ENCODE measurements around the gene DPEP2NB.
"Not testable (repeated sequence)": the region's sequence is repeated elsewhere in the genome, so short reads cannot be mapped to it uniquely, and the experiment has no call there.

The DPEP2NB gene, protein sequence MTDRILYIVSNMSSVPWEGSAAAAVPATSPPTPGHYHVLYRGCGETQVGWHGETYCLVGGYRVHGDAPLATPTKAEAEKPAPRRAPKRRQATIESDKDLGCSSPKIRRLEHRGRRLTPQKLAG

GRCh38 chr16:68015681-68016080 lies at the start of gene DPEP2NB:
TSS of gene DPEP2NB (minus strand) at chr16:68015911. CDS start at chr16:68015770, 141 bp downstream.
- no peak for DNase-seq (ENCODE audit: low spot score)

DNA sequence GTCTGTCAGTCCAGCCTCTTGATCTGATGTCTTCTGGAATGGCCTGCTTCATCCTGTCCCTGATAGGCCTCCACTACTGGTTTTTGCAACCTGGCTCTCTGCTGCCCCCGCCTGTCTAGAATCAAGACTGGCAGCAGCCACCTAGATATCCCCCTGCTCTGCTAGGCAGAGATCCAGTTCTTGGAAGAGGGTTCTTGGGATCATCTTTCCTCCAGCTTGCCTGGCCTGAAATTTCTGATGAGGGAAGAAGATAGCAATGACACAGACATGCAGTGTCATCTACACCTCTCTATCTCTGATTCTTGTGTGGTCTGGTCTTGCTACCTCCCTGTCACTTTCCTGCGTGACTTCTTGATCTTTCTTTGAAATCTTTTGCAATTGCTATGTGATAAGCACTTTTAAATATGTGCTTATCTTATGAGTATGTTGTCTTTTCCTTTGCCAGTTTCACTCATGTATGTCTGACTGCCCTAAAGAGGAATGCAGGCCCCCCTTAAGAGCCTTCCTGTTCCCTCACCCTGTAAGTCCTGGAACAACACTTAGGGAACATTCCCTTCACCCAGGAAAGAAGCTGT lies 49.2 kb upstream of the DPEP2NB start:
- DNase-seq (ENCODE audit: low spot score), result peak; percentile 74

- no peak for DNase-seq (ENCODE audit: low spot score)
Observed at GRCh38 chr16:68062910-68063393, 47.2 kb upstream of the DPEP2NB start.

GRCh38 chr16:68061396-68061795 lies 45.7 kb upstream of the DPEP2NB start:
- no peak for DNase-seq (ENCODE audit: low spot score)

GRCh38 chr16:68059804-68060203 lies 44.1 kb upstream of the DPEP2NB start:
- no peak for DNase-seq (ENCODE audit: low spot score)

DNA sequence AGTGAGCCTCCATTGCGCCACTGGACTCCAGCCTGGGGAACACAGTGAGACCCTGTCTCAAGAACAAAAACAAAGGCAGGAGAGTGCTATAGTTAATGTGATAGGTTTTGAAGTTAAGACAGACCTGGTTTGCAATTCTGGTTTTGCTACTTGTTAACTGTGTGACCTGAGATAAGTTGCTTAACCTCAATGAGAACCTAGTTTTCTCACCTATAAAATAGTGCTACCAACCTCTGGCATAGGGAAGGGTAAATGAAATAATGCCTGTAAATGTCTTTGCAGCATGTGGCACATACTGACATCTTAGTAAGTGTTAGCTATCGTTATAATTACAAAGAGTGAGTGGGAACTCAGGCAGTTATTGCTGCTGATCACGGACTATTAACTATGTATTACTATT lies 39.7 kb upstream of the DPEP2NB start:
- no peak for DNase-seq (ENCODE audit: low spot score)

DNA sequence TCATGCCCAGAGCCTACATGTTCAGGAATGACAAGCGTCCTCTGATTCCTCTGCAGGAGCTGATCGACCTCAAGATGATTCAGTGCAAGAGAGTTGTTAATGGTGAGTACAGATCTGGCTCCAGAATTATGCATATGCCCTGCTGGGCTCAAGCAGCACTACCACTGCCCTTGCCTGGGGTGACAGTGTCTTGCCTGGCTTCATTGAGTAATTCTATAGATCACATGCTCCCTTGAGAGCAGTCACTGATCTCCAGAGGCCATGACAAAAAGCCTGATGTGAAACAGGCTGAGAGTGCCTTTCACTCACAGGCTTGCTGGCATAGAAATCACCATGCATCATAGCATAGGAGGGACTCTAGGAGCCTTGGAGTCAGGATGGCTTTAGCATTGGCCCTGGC lies 33.7 kb upstream of the DPEP2NB start:
- no peak for DNase-seq (ENCODE audit: low spot score)

GRCh38 chr16:68047987-68048386 lies 32.3 kb upstream of the DPEP2NB start:
- no peak for DNase-seq (ENCODE audit: low spot score)

- DNase-seq (ENCODE audit: low spot score), result no peak
Observed at GRCh38 chr16:68046106-68046505, 30.4 kb upstream of the DPEP2NB start.

DNA sequence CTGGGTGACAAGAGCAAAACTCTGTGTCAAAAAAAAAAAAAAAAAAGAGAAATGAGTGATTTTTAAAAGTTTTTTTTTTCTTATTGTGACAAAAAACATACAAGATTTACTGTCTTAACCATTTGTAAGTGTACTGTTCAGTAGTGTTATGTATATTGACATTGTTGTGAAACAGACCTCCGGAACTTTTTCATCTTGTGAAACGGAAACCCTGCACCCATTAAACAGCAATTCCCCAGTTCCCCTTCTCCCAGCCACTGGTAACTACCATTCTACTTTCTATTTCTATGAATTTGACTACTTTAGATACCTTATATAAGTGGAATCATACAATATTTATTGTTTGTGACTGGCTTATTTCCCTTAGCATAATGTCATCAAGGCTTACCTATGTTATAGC lies 26.1 kb upstream of the DPEP2NB start:
- no peak for DNase-seq (ENCODE audit: low spot score)

DNA sequence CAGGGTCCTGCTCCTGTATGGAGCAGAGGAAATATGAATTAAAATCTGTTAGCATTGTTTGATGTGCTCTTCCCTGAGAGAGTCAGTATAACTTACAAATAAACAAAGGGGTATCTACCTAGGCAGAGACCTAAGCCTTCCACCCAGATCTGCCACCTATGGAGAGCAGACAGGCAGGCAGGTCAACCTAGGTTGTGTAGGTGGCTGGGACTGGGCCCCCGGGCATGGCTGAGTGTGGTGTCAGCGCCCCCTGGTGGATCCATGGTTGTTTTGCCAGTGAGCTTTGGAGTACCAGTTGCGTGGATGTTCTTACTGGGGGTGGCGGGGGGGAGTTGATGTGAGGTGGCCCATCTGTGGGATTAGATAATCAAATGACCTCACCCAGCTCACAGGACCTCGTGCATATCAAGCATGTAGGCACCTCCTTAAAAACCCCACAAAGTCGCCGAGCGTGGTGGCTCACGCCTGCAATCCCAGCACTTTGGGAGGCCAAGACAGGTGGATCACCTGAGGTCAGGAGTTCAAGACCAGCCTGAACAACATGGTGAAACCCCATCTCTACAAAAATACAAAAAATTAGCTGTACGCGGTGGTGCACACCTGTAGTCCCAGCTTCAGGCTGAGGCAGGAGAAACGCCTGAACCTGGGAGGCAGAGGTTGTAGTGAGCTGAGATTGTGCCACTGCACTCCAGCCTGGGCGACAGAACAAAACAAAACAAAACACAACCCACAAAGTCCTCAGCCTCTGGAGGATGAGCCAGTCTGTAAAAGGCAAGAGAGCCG lies 25.0 kb upstream of the DPEP2NB start:
- peak; percentile 81 for DNase-seq (ENCODE audit: low spot score)

DNA sequence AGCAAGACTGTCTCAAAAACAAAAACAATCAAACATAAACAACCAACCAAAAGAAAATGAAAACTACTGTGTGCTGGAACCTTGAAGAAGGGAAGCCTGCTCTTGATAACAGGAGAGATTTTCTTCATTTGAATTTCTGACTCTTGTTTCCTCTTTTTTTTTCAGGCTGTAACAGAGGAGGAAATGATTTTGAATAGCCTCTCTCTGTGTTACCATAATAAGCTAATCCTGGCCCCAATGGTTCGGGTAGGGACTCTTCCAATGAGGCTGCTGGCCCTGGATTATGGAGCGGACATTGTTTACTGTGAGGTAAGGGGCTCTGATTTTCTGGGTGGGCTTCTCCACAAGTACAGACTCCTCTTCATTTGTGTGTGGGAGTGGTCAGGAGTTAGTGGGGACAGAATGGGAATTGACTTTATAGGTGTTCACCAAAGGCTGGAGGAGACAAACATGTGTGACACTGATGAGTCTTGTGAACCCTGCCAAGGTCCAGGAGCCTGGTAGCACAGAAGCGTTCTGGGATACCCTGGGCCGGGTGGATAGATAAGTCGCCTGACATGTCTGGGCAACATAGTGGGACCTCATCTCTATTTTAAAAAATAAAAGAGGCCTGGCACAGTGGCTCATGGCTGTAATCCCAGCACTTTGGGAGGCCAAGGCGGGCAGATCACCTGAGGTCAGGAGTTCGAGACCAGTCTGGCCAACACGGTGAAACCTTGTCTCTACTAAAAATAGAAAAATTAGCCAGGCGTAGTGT lies 22.3 kb upstream of the DPEP2NB start:
- no peak for DNase-seq (ENCODE audit: low spot score)

DNA sequence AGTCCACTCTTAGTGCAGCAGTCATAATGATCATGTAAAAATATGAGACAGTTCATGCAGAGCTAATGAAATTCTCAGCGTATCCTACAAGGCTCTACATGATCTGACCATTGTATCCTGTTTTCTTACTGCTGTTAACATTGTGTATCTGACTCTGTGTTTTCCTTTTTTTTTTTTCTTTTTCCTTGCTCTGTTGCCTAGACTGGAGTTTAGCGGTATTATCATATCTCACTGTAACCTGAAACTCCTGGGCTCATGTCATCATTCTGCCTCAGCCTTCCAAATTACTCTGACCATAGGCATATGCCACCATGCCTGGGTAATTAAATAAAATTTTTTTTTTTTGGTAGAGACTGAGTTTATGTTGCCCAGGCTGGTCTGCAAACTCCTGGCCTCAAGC lies 19.5 kb upstream of the DPEP2NB start:
- no peak for DNase-seq (ENCODE audit: low spot score)

GRCh38 chr16:68033101-68033500 lies 17.4 kb upstream of the DPEP2NB start:
- no peak for DNase-seq (ENCODE audit: low spot score)

DNA sequence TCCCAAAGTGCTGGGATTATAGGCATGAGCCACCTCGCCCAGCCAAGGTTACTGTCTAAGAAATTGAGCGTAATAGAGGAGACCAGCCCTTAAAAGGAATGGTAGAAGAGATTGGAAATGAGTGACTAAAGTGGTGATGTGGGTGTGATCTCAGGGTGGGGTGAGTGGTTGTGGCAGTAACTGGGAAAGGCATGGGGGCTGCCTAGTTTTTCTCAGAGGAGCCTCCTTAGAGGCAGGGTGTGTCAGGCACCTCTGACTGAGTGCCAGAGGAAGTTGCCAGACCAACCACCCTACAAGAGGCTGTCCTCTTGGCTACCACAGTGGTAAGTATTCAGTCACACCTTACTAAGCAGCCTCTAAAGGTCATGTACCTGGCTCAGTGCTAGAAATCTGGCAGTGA lies 16.2 kb upstream of the DPEP2NB start:
- DNase-seq (ENCODE audit: low spot score), result no peak

GRCh38 chr16:68030108-68030507 lies 14.4 kb upstream of the DPEP2NB start:
- DNase-seq (ENCODE audit: low spot score), result not testable (repeated sequence)

DNA sequence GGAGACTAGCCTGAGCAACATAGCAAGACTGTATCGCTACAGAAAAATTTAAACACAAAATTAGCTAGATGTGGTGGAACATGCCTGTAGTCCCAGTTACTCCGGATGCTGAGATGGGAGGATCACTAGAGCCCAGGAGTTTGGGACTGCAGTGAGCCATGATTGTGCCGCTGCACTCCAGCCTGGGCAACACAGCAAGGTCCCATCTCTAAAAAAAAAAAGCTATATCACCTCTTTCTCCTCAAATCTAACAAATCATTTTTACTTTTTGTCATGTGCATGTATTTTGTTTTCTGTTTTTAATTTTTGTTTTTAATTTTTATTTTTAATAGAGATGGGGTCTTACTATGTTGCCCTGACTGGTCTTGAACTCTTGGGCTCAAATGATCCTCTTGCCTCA lies 13.3 kb upstream of the DPEP2NB start:
- DNase-seq (ENCODE audit: low spot score), result no peak

GRCh38 chr16:68022728-68023537 lies 7.2 kb upstream of the DPEP2NB start, which contains the start of the genes DDX28 and DUS2:
TSS of gene DDX28 (minus strand) at chr16:68023232. CDS start at chr16:68023202, 30 bp downstream.
TSS of gene DUS2 (plus strand) at chr16:68023284. CDS start at chr16:68038024, 14,740 bp downstream.
- peak; percentile 92 for DNase-seq (ENCODE audit: low spot score)

- no peak for DNase-seq (ENCODE audit: low spot score)
Observed at GRCh38 chr16:68022278-68022727, 6.6 kb upstream of the DPEP2NB start.

- no peak for DNase-seq (ENCODE audit: low spot score)
Observed at GRCh38 chr16:68021490-68021889, 5.8 kb upstream of the DPEP2NB start.

DNA sequence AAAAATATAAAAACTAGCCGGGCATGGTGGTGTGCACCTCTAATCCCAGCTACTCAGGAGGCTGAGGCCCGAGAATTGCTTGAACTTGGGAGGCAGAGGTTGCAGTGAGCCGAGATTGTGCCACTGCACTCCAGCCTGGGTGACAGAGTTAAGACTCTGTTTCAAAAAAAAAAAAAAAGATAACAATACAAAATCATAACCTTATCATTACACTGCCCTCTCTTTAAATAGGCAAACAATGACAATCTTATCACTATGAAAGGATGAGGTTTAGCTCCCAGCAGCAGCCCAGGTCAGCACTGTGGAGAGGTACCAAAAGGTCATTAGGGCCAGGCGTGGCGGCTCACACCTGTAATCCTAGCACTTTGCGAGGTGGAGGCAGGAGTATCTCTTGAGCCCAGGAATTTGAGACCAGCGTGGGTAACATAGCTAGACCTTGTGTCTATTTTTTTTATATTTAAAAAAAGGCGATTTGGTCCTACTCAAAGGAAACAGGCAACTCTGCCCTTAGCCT lies 3.5 kb upstream of the DPEP2NB start:
- DNase-seq (ENCODE audit: low spot score), result no peak
